Stimulated activated naive CD4-positive, alpha-beta T cell (primary cell): ENCODE results near the gene PIEZO2.
A peak's percentile ranks its signal among the peaks of the same experiment; 100 is the strongest.
"Not testable (repeated sequence)": the region's sequence is repeated elsewhere in the genome, so short reads cannot be mapped to it uniquely, and the experiment has no call there.

Experiments
- DNase-seq, 6 experiments: peaks; one replicate each; lab custom pipeline; 2025; lab: John Stamatoyannopoulos, UW

Gene PIEZO2

DNA sequence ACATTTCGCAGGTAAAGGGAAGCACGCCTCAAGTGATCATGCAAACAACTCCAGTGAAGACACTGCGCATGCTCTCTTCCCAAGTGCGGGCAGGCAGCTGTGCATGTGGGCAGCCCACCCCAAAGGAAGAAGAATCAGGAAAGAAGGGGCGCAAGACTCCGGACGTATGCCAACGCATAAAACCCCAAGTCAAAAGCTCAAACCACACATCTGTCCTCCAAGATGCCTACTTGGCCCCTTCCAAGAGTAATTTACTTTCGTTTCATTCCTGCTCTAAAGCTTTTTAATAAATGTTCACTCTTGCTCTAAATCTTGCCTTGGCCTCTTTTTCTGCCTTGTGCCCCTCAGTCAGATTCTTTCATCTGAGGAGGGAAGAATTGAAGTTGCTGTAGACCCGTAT lies 254.9 kb downstream of the PIEZO2 start:
- DNase-seq, result no peak

DNA sequence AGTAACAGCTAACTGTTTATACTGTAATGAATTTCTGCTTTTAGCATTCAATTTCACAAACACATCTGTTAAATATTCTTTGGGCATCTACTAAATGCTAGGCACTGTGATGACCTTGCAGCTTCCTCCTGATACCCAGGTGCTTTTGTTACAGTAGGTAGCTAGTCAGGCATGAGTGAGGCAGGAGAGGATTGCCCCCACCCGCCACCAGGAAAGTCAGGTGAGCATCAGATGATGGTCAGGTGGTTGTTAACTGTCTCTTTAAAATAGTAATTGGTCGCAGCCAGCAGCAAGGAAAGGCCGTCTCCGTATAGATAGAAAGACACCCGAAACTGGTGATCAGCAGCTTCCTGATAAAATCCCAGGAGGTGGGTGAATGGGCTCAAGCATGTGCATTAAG lies 255.6 kb downstream of the PIEZO2 start:
- no peak for DNase-seq

DNA sequence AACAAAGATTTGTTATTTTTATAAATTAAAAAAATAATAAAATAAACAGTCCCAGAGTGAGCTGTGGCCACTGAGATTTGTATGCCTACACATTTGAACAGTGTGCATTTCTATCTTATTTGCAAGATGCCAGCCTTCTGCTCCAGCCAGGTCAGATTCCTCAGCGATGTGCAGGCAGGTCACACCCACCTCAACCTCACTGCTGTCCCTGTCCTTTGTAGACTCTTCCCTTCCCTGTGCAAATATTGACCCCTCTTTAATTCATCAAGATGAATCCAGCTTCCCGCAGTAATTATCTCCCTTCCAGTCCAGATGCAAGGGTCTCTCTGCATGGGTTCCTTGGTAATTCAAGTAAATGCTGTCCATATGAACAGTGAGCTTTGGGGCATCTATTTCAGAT lies 256.2 kb downstream of the PIEZO2 start:
- DNase-seq, result no peak

DNA sequence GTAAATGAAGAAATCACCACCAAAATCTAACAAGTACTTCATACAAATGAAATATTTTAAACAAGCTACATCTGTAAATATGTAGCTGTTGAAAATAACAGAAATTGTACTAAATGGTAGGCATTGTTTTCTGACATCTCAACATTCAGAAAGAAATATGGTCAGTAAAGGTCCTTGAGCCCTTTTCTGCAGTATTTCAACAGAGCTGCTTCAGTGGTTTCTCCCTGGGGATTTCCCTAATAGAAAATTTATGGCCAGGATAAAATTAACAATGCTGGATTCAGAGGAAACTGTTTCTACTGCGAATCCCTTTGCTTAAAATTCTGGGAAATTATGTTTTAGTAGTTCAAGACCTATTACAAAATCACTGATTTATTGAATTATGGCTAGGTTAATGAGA lies 256.6 kb downstream of the PIEZO2 start:
- no peak for DNase-seq

DNA sequence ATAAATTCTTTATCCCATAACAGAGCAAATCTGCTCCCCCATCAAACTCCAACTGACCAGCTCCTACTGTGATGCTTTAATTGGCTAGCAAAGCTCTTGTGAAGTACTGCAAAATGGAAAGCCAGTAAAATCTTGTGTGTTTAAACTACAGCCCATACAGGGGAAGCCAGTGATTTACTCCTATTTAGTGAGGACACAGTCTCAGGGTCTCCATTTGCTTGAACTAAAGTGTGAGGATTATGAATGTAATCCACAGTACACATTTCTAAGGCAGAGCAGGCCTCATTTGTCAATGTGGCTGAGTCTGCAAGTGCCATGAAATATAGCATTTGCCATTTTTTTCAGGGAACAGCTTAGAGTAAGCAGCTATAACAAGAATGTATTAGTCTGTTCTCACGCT lies 259.3 kb downstream of the PIEZO2 start:
- DNase-seq, result no peak

DNA sequence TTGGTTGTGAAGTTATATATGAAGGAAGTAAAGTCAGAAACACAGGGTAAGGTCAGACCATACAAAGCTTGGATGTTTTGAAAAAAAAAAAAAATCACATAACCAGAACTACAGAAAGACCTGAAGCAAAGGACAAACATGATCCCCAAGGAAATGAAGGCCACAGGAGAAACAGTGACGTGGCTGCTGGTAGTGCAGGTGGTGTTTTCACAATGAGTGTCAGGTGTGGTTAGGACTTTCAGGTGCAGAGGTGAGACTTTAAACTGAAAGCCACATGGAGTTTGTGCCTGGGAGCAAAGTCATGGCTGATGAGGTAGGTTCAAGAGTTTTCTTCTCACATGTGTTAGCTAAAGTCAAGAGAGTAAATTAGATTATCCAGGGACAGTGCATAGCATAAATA lies 270.7 kb downstream of the PIEZO2 start:
- no peak for DNase-seq

DNA sequence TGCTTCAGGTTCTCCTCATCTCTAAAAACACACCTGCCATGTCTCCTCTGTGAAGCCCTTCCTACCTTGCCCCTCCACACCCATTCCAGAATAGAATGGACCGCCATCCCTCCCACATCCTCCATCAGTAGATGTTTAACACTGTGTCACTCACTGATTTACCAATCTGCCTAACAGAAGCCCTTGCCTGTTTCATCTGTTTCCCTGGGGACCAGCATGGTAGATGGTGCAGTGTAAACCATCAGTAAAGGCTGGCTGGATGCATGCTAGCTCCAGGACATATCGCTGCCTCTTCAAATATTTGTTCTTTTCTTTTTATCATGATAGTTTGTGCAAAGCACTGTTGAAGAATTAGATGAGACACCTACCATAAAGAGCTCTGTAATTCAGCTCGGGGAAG lies 271.4 kb downstream of the PIEZO2 start:
- no peak for DNase-seq

DNA sequence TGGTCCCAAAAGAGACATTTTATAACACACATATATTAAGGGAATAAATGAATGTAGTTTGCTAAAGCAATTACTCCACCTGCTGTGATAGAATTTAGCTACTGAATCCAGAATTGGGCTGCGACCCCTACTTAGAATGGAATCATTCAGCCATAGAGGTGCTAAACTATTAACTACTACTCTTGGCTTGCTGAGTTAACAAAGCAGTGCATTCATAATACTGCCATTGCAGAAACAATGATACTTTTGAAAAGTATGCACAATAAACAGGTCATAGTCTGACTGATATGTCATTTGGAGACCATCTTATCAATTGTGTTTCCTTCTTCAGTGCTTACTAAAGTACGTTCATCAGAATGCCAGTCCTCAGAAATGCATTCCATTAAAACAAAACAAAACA lies 273.6 kb downstream of the PIEZO2 start:
- no peak for DNase-seq

DNA sequence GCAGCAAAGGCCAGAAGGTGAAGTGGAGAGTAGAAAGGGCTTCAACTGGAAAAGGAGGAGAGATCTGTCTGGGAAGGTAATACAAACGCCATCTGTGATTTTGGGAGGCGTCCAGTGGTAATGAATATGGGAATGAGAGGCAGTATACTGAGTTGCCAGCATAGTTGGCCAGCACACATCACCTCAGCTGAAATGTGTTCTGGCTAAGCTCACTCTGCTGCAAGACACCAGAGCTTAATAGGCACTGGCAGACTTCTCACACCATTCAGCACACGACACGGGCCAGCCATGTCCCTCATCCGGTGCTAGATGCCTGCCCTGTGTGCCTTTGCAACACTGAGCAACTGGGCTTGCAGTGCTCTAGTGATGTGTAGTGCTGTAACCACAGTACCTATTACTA lies 277.1 kb downstream of the PIEZO2 start:
- no peak for DNase-seq

DNA sequence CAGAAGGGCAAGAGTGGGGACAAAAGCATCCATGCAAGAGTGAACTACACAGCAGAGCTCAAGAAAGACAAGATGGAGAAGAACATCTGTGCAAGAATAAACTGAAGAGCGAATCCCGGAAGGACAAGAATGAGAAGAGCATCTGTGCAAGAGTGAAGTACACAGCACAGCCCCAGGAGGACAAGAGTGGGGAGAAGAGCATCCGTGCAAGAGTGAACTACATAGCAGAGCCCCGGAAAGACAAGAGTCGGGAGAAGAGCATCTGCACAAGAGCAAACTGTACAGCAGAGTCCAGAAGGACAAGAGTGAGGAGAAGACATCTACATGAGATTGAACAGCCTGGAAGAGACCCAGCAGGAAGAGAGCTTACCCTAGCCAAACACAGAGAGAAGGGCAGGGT lies 284.6 kb downstream of the PIEZO2 start:
- DNase-seq, result no peak

DNA sequence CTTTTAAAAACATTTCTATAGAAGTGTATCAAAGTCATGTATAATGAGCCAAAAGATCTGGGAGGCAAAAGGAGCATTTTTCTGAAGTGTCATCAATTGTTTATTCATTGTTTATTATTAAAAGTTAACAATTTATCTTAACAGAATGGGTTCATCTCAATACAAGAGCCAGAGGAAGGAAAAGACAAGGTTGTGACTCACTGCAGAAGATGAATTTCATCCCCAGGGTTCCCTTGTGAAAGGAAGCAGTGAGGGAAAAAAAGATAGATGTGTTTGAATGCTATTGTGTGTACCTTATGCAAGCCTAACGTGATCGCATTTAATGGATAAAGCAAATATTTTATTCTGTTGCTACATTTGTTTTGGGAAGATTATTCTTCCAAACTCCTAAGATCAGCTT lies 286.3 kb downstream of the PIEZO2 start:
- no peak for DNase-seq

DNA sequence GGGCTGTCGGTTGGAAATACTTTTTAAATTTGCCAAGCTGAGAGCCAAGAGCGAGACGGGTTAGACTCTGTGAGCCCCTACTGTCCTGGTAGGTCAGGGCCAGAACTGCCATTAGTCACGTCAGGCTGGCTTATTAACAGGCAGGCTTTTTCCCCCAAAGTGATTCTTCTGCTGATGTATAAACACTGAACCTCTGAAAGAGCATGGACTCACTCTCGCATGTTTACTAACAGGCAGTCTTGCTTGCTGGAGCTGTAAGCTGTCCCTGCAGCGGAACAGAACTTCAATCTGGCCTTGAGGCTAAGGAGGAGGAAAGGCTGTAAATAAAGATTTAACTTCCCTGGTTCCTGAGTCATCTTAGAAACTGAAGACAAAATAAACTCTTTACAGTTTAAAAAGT lies 288.4 kb downstream of the PIEZO2 start:
- DNase-seq, result no peak

DNA sequence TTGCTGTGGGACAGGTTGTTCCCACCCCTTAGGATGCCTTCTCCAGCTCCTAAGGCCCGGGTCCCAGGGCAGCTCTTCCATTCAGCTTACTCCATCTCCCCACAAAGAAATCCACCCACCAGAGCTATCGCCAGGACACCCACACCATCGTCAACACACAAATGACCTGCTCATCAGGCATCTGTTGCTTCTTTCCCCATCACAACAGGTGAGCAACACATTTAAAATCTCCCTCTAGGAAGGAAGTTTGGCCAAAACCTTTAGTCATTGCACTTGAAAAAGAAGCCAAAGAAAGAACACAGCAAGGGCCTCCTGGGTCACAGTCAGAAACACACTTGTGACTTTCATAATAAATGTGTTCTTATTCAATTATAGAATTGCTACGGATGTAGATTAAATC lies 289.0 kb downstream of the PIEZO2 start:
- no peak for DNase-seq

DNA sequence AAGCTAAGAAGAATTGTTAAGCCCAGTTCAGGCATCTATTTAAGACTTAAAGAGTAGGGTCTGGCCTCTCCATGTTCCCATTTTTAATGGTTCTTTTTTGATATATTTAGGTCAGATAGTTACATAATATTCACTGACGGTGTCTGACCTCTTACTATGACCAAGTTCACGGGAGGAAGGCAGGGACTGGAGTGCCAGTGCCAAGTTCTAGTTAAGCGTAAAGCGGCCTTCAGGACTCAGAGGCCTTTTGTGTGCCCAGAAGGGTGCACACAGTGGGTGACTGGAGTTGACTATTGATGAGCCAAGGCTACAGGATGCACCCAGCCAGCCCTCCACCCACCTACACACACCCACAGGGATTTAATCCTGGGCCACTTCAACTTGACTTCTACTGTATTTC lies 290.9 kb downstream of the PIEZO2 start:
- no peak for DNase-seq

DNA sequence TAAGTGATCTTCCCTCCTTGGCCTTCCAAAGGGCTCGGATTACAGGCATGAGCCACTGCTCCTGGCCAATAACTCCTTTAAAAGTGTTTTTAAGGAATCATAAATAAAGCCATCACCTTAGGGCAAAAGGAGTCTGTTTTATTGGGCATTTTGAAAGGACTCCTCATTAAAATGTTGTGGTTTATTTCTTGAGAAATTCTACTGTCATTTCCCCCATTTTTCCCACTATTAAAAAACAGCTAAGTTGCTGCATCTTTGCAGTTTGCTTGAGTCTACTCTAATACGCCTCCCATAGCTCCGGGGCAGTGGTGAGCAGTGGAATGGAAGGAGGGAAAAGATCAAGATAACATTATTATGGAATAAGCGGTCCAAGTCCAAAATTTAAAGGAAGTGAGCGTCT lies 293.2 kb downstream of the PIEZO2 start:
- no peak for DNase-seq

DNA sequence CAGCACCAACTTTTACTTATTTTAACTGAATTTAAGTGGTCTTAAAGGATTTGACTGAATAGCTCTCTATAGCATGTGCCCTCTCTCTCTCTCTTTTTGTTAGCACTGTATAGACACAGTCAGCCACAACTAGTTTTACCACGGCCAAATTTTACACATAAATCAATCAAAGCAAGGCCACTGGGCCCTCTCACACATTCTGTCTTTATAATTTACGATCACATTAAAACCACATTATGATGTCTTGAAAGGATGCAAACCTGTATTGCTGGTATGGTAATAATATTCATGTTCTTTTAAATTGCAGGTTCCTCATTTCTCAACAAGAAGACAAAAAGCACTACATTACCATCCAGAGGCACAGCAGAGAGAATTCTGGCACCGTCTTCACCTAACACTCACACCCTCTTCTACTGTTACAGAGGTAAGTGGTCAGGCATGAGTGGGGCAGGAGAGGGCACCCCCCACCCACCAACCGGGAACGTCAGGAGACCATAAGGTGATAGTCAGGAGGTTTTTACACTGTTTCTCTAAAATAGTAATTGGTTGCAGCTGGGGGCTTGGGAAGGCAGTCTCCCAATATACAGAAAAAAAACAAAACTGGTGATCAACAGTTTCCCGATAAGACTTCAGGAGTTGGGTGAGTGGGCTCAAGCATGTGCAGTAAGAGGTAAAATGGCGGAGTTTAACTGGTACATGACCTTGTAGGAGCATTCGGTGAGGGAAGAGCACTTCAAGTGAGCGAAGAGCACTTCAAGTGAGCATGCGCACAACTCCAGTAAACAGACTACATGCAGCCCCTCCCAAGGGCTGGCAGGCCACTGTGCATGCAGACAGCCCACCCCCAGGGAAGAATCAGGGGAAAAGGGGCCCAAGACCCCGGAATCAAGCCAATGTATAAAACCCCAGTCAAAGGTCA lies 296.7 kb downstream of the PIEZO2 start:
- no peak for DNase-seq

DNA sequence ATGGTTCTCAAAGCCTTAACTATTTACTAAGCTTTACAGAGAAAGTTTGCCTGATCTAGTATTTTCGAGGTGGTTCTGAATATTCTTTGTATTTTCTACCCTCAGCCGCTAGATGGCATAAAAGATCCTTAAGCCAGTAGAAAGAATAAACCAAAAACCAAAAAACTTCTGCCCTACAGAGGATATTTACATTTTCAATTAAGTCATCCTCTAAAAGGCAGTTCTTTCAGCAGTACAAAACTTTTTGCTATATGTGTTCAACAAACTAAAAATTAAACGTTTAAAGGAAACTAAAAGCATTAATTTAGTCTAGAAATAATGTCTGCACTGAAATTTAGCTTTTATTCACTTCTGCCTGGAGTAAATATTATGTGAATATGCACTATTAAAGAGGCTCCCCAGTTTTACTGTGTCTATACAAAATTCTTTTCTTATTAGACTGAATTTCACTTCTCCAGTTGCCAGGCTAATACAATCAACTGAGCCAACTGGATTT lies 297.5 kb downstream of the PIEZO2 start:
- DNase-seq, result peak in 2 of 6 experiments; percentile 5 to 18

DNA sequence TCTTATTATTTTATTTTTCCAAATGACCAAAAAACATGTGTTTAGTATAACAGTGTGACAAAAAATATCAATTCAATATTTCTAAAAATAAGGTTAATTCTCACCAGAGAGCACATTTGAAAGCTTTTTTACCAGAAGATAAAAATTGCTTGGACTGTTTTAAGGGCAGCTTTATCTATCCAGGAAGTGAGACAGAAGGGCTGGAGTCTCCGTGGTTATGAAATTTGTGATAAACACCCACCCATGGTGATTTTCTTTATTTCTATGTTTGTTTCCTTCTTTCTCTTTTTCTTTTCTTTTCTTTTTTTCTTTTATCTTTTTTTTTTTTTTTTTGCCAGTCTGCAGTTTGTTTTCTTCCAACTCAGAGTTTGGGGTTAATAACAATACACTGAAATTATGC lies 298.5 kb downstream of the PIEZO2 start:
- DNase-seq, result no peak

DNA sequence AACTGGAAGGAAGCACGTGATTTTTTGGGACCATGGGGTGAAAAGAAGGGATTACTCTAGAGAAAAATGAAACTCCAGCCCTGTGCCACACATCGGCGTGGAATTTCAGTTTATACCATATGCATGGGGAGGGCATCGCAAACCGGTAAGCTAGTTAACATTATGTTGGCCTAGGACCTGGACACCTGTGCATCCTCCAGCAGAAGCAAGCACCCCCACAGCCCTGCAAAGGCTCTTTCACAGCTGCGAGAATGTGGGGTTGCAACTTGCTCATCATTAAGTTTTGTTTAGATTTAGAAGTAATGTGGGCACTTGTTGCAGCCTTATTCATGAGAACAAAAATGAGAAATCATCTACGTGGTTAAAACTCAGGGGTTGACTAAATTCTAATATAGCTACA lies 299.2 kb downstream of the PIEZO2 start:
- no peak for DNase-seq

DNA sequence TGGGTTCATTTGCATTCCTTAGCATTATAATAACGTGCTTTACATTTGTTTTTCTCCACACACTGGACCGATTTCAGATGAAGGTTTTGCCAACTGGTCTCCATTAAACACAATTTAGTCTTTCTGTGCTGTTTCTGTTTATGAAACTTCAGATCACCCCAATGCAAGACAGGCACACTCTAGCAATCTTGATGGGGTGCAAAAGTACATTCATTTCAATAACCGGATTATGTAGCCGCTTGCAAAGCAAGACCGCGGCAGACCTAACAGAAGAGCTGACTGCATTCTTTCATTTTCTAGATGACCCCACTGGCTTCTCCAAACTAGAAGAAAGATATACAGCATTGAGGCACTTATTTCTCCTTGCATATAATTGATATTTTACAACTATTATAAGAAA lies 301.5 kb downstream of the PIEZO2 start:
- no peak for DNase-seq

DNA sequence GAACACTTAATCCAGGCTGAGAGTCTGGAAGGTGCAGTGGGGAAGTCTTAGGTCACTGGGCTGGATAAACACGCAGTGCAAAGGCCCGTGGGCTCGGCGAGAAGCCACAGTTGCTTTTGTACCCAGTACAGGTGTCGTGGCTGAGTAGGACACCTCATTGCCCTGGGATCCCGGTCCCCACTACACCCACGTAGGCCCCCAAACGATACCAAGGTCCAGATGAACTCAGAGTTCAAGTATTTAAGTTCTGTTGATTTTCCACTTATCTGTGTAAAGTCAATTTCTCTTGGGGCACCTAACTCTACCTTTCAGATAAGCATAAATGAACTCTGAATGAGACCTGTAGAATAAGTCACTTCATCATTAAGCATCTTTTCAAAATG lies 302.0 kb downstream of the PIEZO2 start:
- no peak for DNase-seq

DNA sequence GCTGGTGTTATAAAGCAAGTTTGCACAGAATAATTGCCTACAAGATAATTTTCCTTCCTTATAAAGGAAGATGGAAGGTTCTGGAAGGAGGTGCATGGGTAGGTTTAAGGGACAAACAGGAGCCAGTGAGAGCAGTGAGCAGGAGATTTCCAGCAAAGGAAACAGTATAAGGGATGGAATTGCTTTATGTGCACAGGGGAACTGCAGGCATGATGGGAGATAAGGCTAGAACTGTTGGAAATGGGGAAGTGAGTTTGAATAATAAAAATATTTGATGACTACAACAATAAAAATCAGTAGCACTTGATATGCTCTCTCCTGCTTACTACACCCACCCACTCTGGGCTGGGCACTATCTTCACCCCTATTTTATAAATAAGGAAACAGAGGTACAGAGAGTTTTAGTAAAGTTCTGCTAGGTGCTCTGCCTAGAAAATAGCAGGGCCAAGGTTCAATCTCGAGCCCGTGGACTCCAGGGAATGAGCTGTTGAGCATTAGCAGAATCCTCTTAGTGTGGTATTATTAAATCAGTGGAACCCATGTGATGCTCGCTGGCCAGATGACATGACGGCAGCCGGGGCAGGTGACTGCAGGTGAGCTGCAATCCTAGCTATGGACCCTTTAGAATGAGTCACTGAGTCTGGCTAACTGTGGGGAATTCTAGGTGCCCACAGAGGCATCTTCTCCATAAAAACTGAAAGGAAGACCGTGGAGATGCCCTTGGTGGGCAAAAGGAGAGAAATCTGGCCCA lies 302.5 kb downstream of the PIEZO2 start:
- DNase-seq, result no peak

DNA sequence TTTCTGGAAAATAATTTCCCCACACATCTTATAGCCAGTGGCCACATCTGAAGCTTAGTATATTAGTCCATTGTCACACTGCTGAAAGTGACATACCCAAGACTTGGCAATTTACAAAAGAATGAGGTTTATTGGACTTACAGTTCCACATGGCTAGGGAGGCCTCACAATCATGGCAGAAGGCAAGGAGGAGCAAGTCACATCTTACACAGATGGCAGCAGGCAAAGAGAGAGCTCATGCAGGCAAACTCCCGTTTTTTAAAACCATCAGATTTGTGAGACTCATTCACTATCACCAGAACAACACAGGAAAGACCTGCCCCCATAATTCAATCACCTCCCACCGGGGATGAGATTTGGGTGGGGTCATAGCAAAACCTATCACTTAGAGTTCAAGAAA lies 303.3 kb downstream of the PIEZO2 start:
- not testable (repeated sequence) for DNase-seq
